SH-SY5Y (cell line): ENCODE measurements around the gene CHST7.

ENCODE experiments used
- GATA2 ChIP-seq: IDR thresholded peaks from 2 replicates; pipeline ENCODE4 v1.6.1; 2011; ENCODE audit warnings: mild to moderate bottlenecking, low read depth, low read length
- GATA3 ChIP-seq: IDR thresholded peaks from 2 replicates; pipeline ENCODE4 v1.6.1; 2011; ENCODE audit warnings: low read depth, mild to moderate bottlenecking, low read length, moderate library complexity

- TF ChIP-seq GATA2 (no peak), GATA3 (no peak)
Observed at GRCh38 chrX:46577221-46578005, 3.8 kb downstream of the CHST7 start.
